ENCODE results near the gene TEDDM1. TPM values are rescaled to one million over a fixed set of nuclear protein-coding genes. Genes with fewer than 3 reads are reported as not detected.

Gene TEDDM1
- total RNA-seq, 3 donors from 2014 or later (not counting 1 experiment from before 2014, with no cell fraction given): not detected

DNA sequence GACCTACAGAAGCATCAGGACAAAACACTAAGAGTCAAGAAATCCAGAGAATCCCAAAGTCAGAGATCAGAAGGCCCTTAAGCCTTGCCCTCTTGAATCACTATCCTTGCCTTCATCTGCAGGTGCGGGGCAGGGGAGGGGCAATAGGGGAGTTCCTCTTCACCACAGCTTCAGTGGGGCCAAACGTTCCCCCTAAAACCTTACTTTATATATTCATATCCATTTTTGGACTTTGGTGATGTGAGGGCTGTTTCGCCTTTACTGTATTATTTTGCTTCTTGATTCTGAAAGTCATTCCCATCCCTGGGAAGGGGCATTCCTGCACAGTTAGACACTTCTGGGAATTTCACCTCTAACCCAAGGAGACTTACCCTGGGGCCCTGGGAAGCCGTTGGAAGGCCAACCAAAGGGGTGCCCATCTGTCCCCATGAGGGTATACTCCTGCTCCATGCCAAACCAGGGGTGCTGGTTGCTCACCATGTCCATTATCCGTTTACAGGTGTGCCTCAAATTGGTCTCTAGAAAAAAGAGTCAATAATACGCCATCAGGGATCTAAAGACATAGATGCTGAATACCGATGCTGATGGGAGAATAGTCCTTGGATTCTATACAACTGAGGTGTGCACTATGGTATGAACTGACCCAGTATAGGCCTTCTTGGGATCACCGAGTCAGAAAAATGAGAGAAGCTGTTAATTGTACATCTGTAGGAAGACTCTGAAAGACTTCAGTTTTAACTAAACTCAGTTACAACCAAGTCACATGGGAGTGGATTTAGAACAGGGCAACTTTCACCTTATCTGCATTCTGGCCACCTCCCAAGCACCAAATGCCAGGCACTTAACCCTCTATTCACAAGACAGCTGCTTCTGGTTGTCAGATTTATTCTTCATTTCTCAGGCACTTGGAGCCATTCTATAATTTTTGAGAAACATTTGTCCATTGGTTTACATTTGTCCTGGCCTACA lies 14.3 kb downstream of the TEDDM1 start:
- H3K9me3 Mint-ChIP-seq: no peaks in the 10 kb centered on the region
- peaks cover 33% of the 10 kb centered on the region for H3K36me3 Mint-ChIP-seq
- peak overlapping the region in 1 of 2 donors; percentile 35 for H3K27ac Mint-ChIP-seq
- TF ChIP-seq, protein P1, sequence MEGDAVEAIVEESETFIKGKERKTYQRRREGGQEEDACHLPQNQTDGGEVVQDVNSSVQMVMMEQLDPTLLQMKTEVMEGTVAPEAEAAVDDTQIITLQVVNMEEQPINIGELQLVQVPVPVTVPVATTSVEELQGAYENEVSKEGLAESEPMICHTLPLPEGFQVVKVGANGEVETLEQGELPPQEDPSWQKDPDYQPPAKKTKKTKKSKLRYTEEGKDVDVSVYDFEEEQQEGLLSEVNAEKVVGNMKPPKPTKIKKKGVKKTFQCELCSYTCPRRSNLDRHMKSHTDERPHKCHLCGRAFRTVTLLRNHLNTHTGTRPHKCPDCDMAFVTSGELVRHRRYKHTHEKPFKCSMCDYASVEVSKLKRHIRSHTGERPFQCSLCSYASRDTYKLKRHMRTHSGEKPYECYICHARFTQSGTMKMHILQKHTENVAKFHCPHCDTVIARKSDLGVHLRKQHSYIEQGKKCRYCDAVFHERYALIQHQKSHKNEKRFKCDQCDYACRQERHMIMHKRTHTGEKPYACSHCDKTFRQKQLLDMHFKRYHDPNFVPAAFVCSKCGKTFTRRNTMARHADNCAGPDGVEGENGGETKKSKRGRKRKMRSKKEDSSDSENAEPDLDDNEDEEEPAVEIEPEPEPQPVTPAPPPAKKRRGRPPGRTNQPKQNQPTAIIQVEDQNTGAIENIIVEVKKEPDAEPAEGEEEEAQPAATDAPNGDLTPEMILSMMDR (IDR thresholded peaks at IDR 0.05): no peak
- Histone ChIP-seq H3K9me3 (ENCODE audit: control insufficient read depth, insufficient read depth, low read length) (no peaks in the 10 kb centered on the region), H3K27ac (ENCODE audit: low read length) (no peak overlapping the region), H3K4me3 (ENCODE audit: low read length) (no peak overlapping the region), H3K36me3 (ENCODE audit: control insufficient read depth, insufficient read depth, low read length) (peaks cover 56% of the 10 kb centered on the region), H3K27me3 (ENCODE audit: control insufficient read depth, insufficient read depth, low read length) (no peaks in the 10 kb centered on the region), H3K4me1 (ENCODE audit: control insufficient read depth, insufficient read depth, low read length) (peaks cover 13% of the 10 kb centered on the region)
- DNase-seq (no peak), ATAC-seq (no peak)
- H3K27me3 Mint-ChIP-seq (ENCODE audit: low read depth in 2 of 2): no peaks in the 10 kb centered on the region
- H3K4me1 Mint-ChIP-seq: peaks cover 26 to 27% of the 10 kb centered on the region in 2 donors
- no peak overlapping the region for H3K4me3 Mint-ChIP-seq
- intact Hi-C loops (cut with micrococcal nuclease): no loop called here
- WGBS (ENCODE audit: insufficient coverage): 97% methylated on average over 5 of the region's 8 CpGs

DNA sequence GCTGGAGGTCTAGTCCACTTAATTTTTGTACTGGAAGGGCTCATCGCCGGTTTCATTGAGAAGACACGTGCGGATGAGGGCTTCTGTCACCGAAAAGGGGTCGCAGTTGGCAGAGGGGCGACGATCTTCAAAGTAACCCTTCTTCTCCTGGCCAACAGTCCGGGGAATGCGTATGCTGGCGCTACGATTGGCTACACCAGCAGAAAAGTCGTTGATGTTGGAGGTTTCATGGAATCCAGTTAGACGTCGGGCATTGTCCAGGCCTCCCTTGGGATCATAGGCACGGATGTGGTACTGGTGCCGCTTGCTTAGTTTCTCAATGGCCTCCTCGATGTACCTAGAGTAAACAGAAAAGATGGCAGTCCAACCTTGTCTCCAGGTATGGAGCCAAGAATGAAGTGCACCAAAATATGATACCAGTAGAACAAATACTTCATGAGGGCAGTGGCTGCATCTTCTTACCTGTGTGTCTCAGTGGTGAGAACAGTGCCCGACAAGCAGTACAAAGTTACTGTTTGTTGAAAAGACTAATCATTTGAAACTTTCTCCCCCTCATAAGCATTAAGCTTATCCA lies 16.0 kb downstream of the TEDDM1 start:
- ATAC-seq: no peak
- Mint-ChIP-seq H3K9me3 (no peaks in the 10 kb centered on the region), H3K36me3 (peaks cover 33% of the 10 kb centered on the region), H3K4me1 (peaks cover 12% of the 10 kb centered on the region in 2 donors), H3K27me3 (ENCODE audit: low read depth in 2 of 2) (no peaks in the 10 kb centered on the region), H3K27ac (no peak overlapping the region), H3K4me3 (no peak overlapping the region)
- TF ChIP-seq, protein P1 (IDR thresholded peaks at IDR 0.05): no peak
- no peaks in the 10 kb centered on the region for H3K27me3 ChIP-seq (ENCODE audit: control insufficient read depth, insufficient read depth, low read length)
- H3K4me3 ChIP-seq (ENCODE audit: low read length): no peak overlapping the region
- no peak overlapping the region for H3K27ac ChIP-seq (ENCODE audit: low read length)
- no peaks in the 10 kb centered on the region for H3K9me3 ChIP-seq (ENCODE audit: control insufficient read depth, insufficient read depth, low read length)
- intact Hi-C loops (cut with micrococcal nuclease): no loop called here
- H3K36me3 ChIP-seq (ENCODE audit: control insufficient read depth, insufficient read depth, low read length): peaks cover 56% of the 10 kb centered on the region
- H3K4me1 ChIP-seq (ENCODE audit: control insufficient read depth, insufficient read depth, low read length): peaks cover under 1% of the 10 kb centered on the region
- no peak for DNase-seq
- WGBS (ENCODE audit: insufficient coverage): 98% methylated on average over 19 of the region's 19 CpGs

DNA sequence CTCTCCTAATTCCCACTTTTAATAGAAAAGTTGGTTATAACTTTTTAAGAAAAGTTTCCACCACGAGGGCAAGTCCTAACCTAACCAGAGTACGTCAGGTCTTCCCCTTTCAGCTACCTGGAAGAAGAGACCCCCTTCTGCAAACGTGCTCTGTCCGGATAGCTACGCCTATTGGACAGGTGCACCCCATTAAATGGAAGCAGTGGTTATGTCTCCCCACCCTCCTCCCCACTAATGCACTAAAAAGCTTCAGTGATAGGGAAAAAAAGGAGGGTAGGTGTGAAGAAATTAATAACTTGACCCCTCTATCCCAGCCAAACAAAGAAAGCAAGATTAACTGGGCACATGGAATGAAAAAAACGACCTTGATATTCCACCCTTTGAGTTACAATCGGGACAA lies 16.5 kb downstream of the TEDDM1 start:
- DNase-seq (no peak), ATAC-seq (no peak)
- Mint-ChIP-seq H3K4me1 (peaks cover 6% of the 10 kb centered on the region in 2 donors), H3K27me3 (ENCODE audit: low read depth in 2 of 2) (no peaks in the 10 kb centered on the region), H3K36me3 (peaks cover 33% of the 10 kb centered on the region), H3K9me3 (no peaks in the 10 kb centered on the region), H3K4me3 (no peak overlapping the region), H3K27ac (no peak overlapping the region)
- Histone ChIP-seq H3K4me1 (ENCODE audit: control insufficient read depth, insufficient read depth, low read length) (no peaks in the 10 kb centered on the region), H3K4me3 (ENCODE audit: low read length) (no peak overlapping the region), H3K36me3 (ENCODE audit: control insufficient read depth, insufficient read depth, low read length) (peaks cover 56% of the 10 kb centered on the region), H3K9me3 (ENCODE audit: control insufficient read depth, insufficient read depth, low read length) (no peaks in the 10 kb centered on the region), H3K27me3 (ENCODE audit: control insufficient read depth, insufficient read depth, low read length) (no peaks in the 10 kb centered on the region), H3K27ac (ENCODE audit: low read length) (no peak overlapping the region)
- 93% methylated on average over 6 of the region's 7 CpGs for WGBS (ENCODE audit: insufficient coverage)
- intact Hi-C loops (cut with micrococcal nuclease): no loop called here
- TF ChIP-seq, protein P1 (IDR thresholded peaks at IDR 0.05): no peak
